Measurements from ENCODE around the gene NFKB1. TPM values are rescaled to one million over a fixed set of nuclear protein-coding genes. Genes with fewer than 3 reads are reported as not detected.

The NFKB1 gene
- total RNA-seq, 2 donors from 2014 or later = 57.6 to 61.6 TPM

DNA sequence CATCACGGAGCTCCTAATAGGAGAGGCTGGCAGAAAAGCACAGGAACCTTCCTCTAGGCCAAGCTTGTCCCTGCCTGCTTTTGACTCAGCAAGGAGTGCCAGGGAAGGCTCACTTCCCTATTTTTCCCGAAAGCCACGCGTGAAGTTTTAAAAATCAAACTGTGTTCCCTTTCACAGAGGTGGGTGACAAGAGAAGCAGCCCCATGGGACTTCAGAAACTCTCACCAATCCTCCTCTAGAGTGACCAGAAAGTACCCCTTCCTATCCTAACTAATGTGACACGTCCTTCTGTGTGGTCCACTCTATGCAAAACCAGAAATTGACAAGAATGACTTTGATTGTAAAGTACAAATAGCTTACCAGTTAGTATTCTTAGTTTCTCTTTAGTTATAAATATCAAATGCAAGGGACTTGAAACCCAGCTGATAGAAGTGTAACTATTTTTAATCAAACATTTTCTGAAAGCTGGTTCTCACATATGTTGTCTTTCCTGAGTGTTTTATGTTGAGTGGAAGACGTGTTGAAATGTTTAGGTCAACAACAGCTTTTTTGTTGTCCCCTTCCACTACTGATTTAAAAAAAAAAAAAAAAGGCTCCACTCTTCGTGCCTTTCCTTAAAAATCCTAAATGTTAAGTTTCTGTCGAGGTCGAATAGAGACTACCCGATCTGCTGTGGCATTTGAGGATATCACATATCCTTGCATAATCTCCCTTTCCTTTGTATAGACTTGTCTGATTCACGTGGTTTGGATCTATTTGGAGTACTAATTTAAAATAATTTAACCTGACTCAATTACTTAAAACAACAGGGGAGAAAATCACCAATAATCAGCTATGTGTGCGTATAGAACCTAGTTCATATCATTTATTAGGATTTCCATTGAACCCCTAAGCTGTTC is 42.1 kb downstream of the NFKB1 start:
- Histone ChIP-seq H3K9ac (ENCODE audit: low read depth in 2 of 2, low read length in 2 of 2) (no peak overlapping the region), H3K9me3 (no peaks in the 10 kb centered on the region), H3K27ac (no peak overlapping the region), H3K4me1 (no peaks in the 10 kb centered on the region), H3K36me3 (no peaks in the 10 kb centered on the region), H3K4me3 (no peak overlapping the region), H3K27me3 (no peaks in the 10 kb centered on the region)
- intact Hi-C loops (cut with DNase I) = no loop called here
- TF ChIP-seq, protein P1, sequence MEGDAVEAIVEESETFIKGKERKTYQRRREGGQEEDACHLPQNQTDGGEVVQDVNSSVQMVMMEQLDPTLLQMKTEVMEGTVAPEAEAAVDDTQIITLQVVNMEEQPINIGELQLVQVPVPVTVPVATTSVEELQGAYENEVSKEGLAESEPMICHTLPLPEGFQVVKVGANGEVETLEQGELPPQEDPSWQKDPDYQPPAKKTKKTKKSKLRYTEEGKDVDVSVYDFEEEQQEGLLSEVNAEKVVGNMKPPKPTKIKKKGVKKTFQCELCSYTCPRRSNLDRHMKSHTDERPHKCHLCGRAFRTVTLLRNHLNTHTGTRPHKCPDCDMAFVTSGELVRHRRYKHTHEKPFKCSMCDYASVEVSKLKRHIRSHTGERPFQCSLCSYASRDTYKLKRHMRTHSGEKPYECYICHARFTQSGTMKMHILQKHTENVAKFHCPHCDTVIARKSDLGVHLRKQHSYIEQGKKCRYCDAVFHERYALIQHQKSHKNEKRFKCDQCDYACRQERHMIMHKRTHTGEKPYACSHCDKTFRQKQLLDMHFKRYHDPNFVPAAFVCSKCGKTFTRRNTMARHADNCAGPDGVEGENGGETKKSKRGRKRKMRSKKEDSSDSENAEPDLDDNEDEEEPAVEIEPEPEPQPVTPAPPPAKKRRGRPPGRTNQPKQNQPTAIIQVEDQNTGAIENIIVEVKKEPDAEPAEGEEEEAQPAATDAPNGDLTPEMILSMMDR (IDR thresholded peaks at IDR 0.05) = no peak
- DNase-seq = no peak

DNA sequence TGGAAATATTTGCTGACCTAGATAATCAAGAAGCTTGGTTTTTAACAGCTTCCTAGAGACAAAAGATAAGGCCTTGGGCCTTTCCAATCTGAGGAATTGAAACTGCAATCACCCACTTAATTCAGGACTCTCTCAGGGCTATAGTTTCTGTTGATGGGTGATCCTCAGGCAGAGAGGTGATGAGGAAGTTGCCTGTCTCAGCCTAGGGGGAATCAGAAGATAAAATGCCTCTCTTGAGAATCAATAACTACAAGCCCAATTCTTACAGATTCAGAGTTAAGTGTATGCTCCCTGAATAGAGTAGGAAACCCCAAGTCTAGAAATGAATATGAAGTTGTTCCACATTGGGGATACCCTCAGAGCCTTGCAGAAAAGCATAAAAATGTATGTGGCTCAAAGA is 45.5 kb downstream of the NFKB1 start:
- Histone ChIP-seq H3K4me3 (no peak overlapping the region), H3K4me1 (no peaks in the 10 kb centered on the region), H3K27me3 (no peaks in the 10 kb centered on the region), H3K9me3 (no peaks in the 10 kb centered on the region), H3K9ac (ENCODE audit: low read depth in 2 of 2, low read length in 2 of 2) (no peak overlapping the region), H3K36me3 (no peaks in the 10 kb centered on the region), H3K27ac (no peak overlapping the region)
- TF ChIP-seq, protein P1 (IDR thresholded peaks at IDR 0.05) = no peak
- DNase-seq = no peak
- intact Hi-C loops (cut with DNase I) = no loop called here

DNA sequence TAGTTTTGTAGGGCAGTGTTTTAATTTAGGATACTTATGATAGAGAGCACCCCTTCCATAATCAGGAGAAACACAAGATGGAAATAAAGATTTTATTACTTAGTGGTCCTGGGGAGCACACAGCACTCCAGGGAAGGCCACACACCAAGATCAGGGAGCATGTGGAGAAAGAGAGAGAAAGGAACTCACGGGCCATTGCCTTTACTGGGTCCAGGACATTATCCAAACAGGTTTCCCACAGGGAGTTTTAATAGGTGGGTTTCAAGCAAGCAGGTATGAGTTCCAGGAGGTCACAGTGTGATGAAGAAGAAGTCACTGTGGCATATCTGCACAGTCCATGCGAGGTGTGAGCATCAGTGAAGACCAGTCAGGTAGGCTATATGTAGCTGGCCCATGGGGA is 46.8 kb downstream of the NFKB1 start:
- H3K27ac ChIP-seq = no peak overlapping the region
- no peak overlapping the region for H3K9ac ChIP-seq (ENCODE audit: low read depth in 2 of 2, low read length in 2 of 2)
- H3K4me3 ChIP-seq = no peak overlapping the region
- no peaks in the 10 kb centered on the region for H3K9me3 ChIP-seq
- H3K36me3 ChIP-seq = no peaks in the 10 kb centered on the region
- H3K4me1 ChIP-seq = peaks cover 3% of the 10 kb centered on the region
- TF ChIP-seq, protein P1 (IDR thresholded peaks at IDR 0.05) = no peak
- no peaks in the 10 kb centered on the region for H3K27me3 ChIP-seq
- intact Hi-C loops (cut with DNase I) = no loop called here
- no peak for DNase-seq

DNA sequence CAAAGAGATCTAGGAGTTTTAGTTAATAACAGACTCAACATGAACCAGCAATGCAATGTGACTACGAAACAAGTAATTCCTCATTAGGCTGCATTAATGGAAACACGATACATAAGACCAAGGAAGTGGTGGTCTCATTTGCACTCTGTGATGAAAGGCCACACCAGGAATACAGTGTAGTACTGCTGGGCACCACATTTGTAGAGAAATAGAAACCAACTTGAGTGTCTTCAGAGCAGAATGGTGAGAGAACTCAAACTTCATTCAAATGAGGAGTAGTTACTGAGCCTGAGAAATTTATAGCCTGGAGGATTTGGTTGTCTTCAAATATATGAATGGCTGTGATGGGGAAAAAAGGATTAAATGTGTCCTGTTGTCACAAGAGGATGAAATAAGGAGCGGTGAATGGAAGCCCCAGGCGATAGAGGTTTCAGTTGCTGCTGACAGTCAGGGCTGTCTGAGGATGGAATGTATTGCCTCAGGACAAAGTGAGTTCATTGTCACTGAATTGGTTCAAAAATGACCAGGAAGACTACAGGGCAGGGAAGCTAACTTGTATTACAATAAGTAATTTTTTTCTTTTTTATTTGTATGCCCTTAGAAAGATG is 50.9 kb downstream of the NFKB1 start:
- TF ChIP-seq, protein P1 (IDR thresholded peaks at IDR 0.05) = no peak

DNA sequence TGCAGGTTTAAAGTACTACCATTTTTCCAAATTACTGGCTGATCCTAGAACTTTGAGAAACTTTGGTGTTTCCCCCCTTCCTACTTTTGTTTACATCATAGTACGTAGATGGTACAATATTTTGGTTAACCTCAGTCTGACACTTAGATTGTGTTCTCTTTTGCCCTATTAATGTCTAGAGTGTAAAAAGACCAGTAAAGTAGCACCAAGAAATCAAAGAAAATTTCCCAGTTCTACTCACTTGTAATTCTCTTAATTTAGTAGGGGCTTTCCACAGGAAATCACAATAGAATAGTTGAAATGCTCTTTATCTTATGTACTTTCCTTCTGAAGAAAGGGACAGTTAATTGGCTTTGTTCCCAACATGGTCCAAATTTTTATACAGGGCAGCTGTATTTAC is 51.6 kb downstream of the NFKB1 start:
- Histone ChIP-seq H3K4me3 (no peak overlapping the region), H3K36me3 (no peaks in the 10 kb centered on the region), H3K4me1 (peaks cover 3% of the 10 kb centered on the region), H3K27ac (no peak overlapping the region), H3K9me3 (no peaks in the 10 kb centered on the region), H3K9ac (ENCODE audit: low read depth in 2 of 2, low read length in 2 of 2) (no peak overlapping the region), H3K27me3 (no peaks in the 10 kb centered on the region)
- TF ChIP-seq, protein P1 (IDR thresholded peaks at IDR 0.05) = no peak
- intact Hi-C loops (cut with DNase I) = no loop called here
- no peak for DNase-seq

More for the DNA sequence above, 50.9 kb downstream of the NFKB1 start:
- Histone ChIP-seq H3K9ac (ENCODE audit: low read depth in 2 of 2, low read length in 2 of 2) (no peak overlapping the region), H3K4me1 (peaks cover 3% of the 10 kb centered on the region), H3K27ac (no peak overlapping the region), H3K36me3 (no peaks in the 10 kb centered on the region), H3K9me3 (no peaks in the 10 kb centered on the region), H3K27me3 (no peaks in the 10 kb centered on the region), H3K4me3 (no peak overlapping the region)
- no peak for DNase-seq
- intact Hi-C loops (cut with DNase I) = no loop called here
